Right atrium auricular region (tissue), 2 donors: ENCODE data around the gene NELL1. TPM values are rescaled to one million over a fixed set of nuclear protein-coding genes. Genes with fewer than 3 reads are reported as not detected.

Experiments used
- DNase-seq: peaks from one replicate; pipeline ENCODE4 v3.0.0-alpha.2; 2019; ENCODE audit warnings: low spot score
- H3K27ac ChIP-seq, 2 donors: fragments of 200-600 bp; sonication (generic); 1 replicate in 1 of 2; 2 replicates in 1 of 2; pipeline ENCODE4 v1.5.1; 2016 to 2019
- H3K27me3 ChIP-seq, 2 donors: fragments of 200-600 bp; sonication (generic); one replicate each; pipeline versions ENCODE4 v1.5.1 to v1.6.0; 2017 to 2019
- H3K36me3 ChIP-seq: fragments of 200-600 bp; sonication (generic); one replicate; pipeline ENCODE4 v1.5.1; 2016
- H3K4me1 ChIP-seq, 2 donors: fragments of 200-600 bp; sonication (generic); one replicate each; pipeline versions ENCODE4 v1.5.1 to v1.6.0; 2017 to 2019
- H3K4me3 ChIP-seq, 2 donors: fragments of 200-600 bp; sonication (generic); 1 replicate in 1 of 2; 2 replicates in 1 of 2; pipeline ENCODE4 v1.5.1; 2017 to 2019; ENCODE audit warnings: mild to moderate bottlenecking in 1 of 2, moderate library complexity in 1 of 2
- H3K9me3 ChIP-seq, 2 donors: fragments of 200-600 bp; sonication (generic); one replicate each; pipeline ENCODE4 v1.5.1; 2019
- total RNA-seq, 2 donors: library from RNA; depleted of rRNA; stranded (reverse); fragments of >200 nt; gene quantifications; one replicate each; pipeline ENCODE4 v1.1.0, GENCODE V29; 2016
- TF ChIP-seq, protein P1 (sequence below), 2 donors: fragments of 200-600 bp; sonication (generic); IDR thresholded peaks; one replicate each; pipeline ENCODE4 v1.5.1; 2019; ENCODE audit warnings: antibody characterized with exemption in 2 of 2

The NELL1 gene
- total RNA-seq, 2 donors from 2014 or later: not detected

DNA sequence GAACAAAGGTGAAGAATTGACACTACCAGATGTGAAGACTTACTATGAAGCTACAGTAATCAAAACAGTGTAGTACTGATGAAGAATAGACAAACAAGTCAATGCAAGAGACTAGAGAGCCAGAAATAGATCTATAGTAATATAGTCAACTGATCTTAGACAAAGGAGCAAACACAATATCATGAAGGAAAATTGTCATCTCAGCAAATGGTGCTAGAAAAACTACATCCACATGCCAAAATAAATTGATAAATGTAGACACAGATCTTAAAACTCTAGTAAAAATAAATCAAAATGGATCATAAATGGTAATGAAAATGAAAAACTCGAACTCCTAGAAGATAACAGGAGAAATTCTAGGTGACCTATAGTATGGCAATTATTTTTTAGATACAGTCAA, 609.5 kb downstream of the NELL1 start:
- Histone ChIP-seq H3K4me1 (no peaks in the 10 kb centered on the region), H3K27ac (no peak overlapping the region), H3K9me3 (no peaks in the 10 kb centered on the region), H3K4me3 (no peak overlapping the region), H3K36me3 (no peaks in the 10 kb centered on the region), H3K27me3 (no peaks in the 10 kb centered on the region)
- TF ChIP-seq, protein P1, sequence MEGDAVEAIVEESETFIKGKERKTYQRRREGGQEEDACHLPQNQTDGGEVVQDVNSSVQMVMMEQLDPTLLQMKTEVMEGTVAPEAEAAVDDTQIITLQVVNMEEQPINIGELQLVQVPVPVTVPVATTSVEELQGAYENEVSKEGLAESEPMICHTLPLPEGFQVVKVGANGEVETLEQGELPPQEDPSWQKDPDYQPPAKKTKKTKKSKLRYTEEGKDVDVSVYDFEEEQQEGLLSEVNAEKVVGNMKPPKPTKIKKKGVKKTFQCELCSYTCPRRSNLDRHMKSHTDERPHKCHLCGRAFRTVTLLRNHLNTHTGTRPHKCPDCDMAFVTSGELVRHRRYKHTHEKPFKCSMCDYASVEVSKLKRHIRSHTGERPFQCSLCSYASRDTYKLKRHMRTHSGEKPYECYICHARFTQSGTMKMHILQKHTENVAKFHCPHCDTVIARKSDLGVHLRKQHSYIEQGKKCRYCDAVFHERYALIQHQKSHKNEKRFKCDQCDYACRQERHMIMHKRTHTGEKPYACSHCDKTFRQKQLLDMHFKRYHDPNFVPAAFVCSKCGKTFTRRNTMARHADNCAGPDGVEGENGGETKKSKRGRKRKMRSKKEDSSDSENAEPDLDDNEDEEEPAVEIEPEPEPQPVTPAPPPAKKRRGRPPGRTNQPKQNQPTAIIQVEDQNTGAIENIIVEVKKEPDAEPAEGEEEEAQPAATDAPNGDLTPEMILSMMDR (IDR thresholded peaks at IDR 0.05): no peak
- no peak for DNase-seq

DNA sequence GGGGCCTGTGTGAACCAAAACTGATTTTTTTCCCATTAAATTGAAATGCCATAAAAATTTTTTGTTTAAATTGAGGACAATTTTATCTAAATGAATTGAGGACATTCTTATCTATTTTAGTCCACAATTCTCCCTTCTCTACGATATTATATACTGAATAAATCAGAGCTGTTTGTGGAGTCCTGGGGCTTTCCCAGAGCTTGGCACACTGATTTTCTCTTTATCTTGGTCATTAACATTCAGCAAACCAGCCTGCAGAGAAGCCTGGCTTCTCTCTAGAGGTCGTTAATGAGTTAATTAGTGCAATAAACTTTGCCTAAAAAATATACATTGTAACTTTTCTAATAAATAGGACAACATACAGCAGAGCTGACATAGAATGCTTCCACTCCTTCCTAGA, 615.7 kb downstream of the NELL1 start:
- H3K4me1 ChIP-seq: no peaks in the 10 kb centered on the region
- no peak overlapping the region for H3K4me3 ChIP-seq
- no peaks in the 10 kb centered on the region for H3K9me3 ChIP-seq
- TF ChIP-seq, protein P1 (IDR thresholded peaks at IDR 0.05): no peak
- no peaks in the 10 kb centered on the region for H3K36me3 ChIP-seq
- no peaks in the 10 kb centered on the region for H3K27me3 ChIP-seq
- no peak for DNase-seq
- H3K27ac ChIP-seq: no peak overlapping the region

DNA sequence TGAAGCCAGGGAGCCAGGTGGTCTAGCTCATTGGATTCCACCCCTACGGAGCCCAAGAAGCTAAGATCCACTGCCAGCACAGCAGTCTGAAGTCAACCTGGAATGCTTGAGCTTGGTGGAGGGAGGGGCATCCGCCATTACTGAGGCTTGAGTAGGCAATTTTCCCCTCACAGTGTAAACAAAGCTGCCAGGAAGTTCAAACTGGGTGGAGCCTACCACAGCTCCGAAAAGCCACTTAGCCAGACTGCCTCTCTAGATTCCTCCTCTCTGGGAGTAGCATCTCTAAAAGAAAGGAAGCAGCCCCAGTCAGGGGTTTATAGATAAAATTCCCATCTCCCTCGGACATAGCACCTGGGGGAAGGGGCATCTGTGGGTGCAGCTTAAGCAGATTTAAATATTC, 620.3 kb downstream of the NELL1 start:
- TF ChIP-seq, protein P1 (IDR thresholded peaks at IDR 0.05): no peak

DNA sequence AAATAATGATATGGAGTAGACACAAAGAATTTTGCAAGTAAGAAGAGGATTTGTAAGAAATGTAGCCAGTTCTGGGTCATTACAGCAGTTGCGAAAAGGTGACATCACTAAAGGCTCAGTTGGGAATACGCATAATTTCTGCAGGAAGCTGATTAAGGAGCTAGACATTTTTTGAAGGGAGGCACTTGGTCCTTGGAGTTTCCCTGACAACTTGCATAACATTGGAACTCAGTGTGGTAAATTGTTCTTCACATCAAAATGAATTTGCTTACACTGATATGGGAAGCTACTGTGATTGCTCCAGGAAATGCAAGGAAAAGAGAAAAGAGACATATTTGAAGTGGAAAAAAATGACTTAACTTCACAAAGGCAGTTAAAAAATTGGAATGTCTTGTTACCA, 626.1 kb downstream of the NELL1 start:
- TF ChIP-seq, protein P1 (IDR thresholded peaks at IDR 0.05): no peak
- Histone ChIP-seq H3K27ac (no peak overlapping the region), H3K9me3 (no peaks in the 10 kb centered on the region), H3K36me3 (no peaks in the 10 kb centered on the region), H3K27me3 (no peaks in the 10 kb centered on the region), H3K4me1 (no peaks in the 10 kb centered on the region), H3K4me3 (no peak overlapping the region)
- DNase-seq: no peak

More for the DNA sequence above, 620.3 kb downstream of the NELL1 start:
- Histone ChIP-seq H3K9me3 (no peaks in the 10 kb centered on the region), H3K36me3 (no peaks in the 10 kb centered on the region), H3K4me3 (no peak overlapping the region), H3K27ac (no peak overlapping the region), H3K27me3 (no peaks in the 10 kb centered on the region), H3K4me1 (no peaks in the 10 kb centered on the region)
- no peak for DNase-seq

DNA sequence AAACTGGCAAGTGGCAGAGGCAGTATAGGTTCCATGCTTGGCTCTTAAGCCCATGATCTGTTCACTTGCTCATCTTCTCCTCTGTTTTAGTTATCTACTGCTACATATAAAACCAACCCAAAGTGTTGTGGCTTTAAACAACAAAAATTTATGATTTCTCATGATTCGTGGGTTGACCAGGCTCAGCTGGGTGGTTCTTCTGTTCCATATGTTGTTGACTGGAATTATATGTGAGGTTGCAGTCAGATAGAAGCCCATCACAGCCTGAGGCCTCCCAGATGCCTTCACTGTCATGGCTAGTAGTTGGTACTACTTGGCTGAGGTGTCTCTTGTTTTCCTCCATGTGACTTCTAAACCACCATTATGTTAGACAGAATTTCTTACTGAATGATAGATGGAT, 632.6 kb downstream of the NELL1 start:
- TF ChIP-seq, protein P1 (IDR thresholded peaks at IDR 0.05): no peak
- no peak for DNase-seq
- no peaks in the 10 kb centered on the region for H3K4me1 ChIP-seq
- H3K4me3 ChIP-seq: no peak overlapping the region
- H3K36me3 ChIP-seq: no peaks in the 10 kb centered on the region
- H3K9me3 ChIP-seq: peaks cover 0 to 9% of the 10 kb centered on the region in 2 donors
- H3K27ac ChIP-seq: no peak overlapping the region
- H3K27me3 ChIP-seq: no peaks in the 10 kb centered on the region

DNA sequence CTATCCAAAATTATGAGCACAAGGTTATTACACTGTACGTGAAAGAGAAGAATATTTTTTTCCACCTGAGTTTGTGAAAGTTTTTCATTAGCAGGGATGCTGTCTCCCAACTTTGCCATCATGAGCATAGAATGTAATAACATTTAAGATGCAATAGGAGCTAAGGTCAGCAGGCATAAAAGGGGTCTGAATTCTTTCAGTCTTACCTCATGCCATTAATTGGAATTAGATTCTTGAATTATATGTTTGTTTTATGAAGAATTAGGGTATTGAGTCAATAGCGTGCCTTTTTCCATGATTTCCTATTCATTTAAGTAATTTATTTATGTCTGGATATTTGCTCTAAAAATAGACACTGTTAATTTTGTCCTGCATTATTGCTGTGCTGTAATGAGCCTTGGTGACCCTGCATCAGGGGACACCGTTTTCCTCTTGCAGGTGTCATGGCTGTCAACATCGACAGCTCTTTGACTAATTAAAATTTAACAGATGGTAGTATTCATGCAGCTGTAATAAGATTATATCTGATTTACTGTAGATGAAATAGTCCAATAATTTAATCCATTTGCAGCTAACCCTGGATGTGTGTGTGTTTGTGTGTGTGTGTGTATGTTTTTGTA, 637.5 kb downstream of the NELL1 start:
- DNase-seq: no peak
- no peaks in the 10 kb centered on the region for H3K27me3 ChIP-seq
- no peaks in the 10 kb centered on the region for H3K36me3 ChIP-seq
- TF ChIP-seq, protein P1 (IDR thresholded peaks at IDR 0.05): no peak
- no peak overlapping the region for H3K27ac ChIP-seq
- no peak overlapping the region for H3K4me3 ChIP-seq
- H3K4me1 ChIP-seq: no peaks in the 10 kb centered on the region
- peaks cover 0 to 3% of the 10 kb centered on the region in 2 donors for H3K9me3 ChIP-seq
